GM19351 (cell line): Measurements from ENCODE around the gene CHM.
"Not testable (repeated sequence)": the region's sequence is repeated elsewhere in the genome, so short reads cannot be mapped to it uniquely, and the experiment has no call there.

ENCODE experiments used
- ATAC-seq: cut with Tn5 transposase; IDR thresholded peaks from one replicate; pipeline ENCODE4 v1.9.1; 2021; ENCODE audit warnings: mild to moderate bottlenecking, moderate library complexity; ENCODE audit not compliant: unreplicated experiment

Gene CHM

GRCh38 chrX:86047174-86047935 is at the start of gene CHM:
Gene CHM (minus strand): TSS chrX:86047558. CDS start chrX:86047532, 26 bp downstream.
- ATAC-seq: peak; percentile 96

- ATAC-seq: no peak
These were observed 31.3 kb upstream of the CHM start for GRCh38 chrX:86078650-86079049.

GRCh38 chrX:86066998-86067397 is 19.6 kb upstream of the CHM start:
- ATAC-seq: no peak

- ATAC-seq: no peak
These were observed 14.0 kb upstream of the CHM start for GRCh38 chrX:86061407-86061806.

- ATAC-seq: no peak
These were observed 4.4 kb upstream of the CHM start for GRCh38 chrX:86051741-86052140.

- no peak for ATAC-seq
These were observed 550 bp upstream of the CHM start for GRCh38 chrX:86047936-86048280.

- ATAC-seq: no peak
These were observed 3.1 kb downstream of the CHM start for GRCh38 chrX:86044216-86044615.

- ATAC-seq: no peak
These were observed 7.5 kb downstream of the CHM start for GRCh38 chrX:86039625-86040568.

GRCh38 chrX:86033385-86033784 is 14.0 kb downstream of the CHM start:
- no peak for ATAC-seq

GRCh38 chrX:86028681-86029080 is 18.7 kb downstream of the CHM start:
- ATAC-seq: no peak

- no peak for ATAC-seq
These were observed 23.5 kb downstream of the CHM start for GRCh38 chrX:86023811-86024210.

GRCh38 chrX:86021652-86022289 is 25.6 kb downstream of the CHM start:
- ATAC-seq: no peak

- no peak for ATAC-seq
These were observed 31.2 kb downstream of the CHM start for GRCh38 chrX:86016139-86016538.

GRCh38 chrX:86014959-86015358 is 32.4 kb downstream of the CHM start:
- ATAC-seq: not testable (repeated sequence)

GRCh38 chrX:86014421-86014820 is 32.9 kb downstream of the CHM start:
- no peak for ATAC-seq

GRCh38 chrX:86013792-86014191 is 33.6 kb downstream of the CHM start:
- ATAC-seq: no peak

- ATAC-seq: no peak
These were observed 35.2 kb downstream of the CHM start for GRCh38 chrX:86012188-86012587.

GRCh38 chrX:86009803-86010202 is 37.6 kb downstream of the CHM start:
- ATAC-seq: not testable (repeated sequence)

- ATAC-seq: not testable (repeated sequence)
These were observed 39.5 kb downstream of the CHM start for GRCh38 chrX:86007891-86008290.

GRCh38 chrX:86002076-86002896 is 45.1 kb downstream of the CHM start:
- peak; percentile 74 for ATAC-seq

GRCh38 chrX:85998954-85999353 is 48.4 kb downstream of the CHM start:
- no peak for ATAC-seq
